Esophagus mucosa (tissue), 1 donor: ENCODE results near the gene S1PR3. TPM values are rescaled to one million over a fixed set of nuclear protein-coding genes. Genes with fewer than 3 reads are reported as not detected.
"Not testable (repeated sequence)": the region's sequence is repeated elsewhere in the genome, so short reads cannot be mapped to it uniquely, and the experiment has no call there.

Source experiments
- ATAC-seq: fragments of 200-7000 bp; cut with Tn5 transposase; one replicate; pipeline ENCODE4 v1.9.1; 2020
- total RNA-seq: library from RNA; stranded (reverse); gene quantifications from one replicate; pipeline ENCODE4 v1.2.4, GENCODE V29; 2023
- donor health status: DM: yes; HTN: yes; CAD: no.

S1PR3 gene
- 2.2 TPM for total RNA-seq

DNA sequence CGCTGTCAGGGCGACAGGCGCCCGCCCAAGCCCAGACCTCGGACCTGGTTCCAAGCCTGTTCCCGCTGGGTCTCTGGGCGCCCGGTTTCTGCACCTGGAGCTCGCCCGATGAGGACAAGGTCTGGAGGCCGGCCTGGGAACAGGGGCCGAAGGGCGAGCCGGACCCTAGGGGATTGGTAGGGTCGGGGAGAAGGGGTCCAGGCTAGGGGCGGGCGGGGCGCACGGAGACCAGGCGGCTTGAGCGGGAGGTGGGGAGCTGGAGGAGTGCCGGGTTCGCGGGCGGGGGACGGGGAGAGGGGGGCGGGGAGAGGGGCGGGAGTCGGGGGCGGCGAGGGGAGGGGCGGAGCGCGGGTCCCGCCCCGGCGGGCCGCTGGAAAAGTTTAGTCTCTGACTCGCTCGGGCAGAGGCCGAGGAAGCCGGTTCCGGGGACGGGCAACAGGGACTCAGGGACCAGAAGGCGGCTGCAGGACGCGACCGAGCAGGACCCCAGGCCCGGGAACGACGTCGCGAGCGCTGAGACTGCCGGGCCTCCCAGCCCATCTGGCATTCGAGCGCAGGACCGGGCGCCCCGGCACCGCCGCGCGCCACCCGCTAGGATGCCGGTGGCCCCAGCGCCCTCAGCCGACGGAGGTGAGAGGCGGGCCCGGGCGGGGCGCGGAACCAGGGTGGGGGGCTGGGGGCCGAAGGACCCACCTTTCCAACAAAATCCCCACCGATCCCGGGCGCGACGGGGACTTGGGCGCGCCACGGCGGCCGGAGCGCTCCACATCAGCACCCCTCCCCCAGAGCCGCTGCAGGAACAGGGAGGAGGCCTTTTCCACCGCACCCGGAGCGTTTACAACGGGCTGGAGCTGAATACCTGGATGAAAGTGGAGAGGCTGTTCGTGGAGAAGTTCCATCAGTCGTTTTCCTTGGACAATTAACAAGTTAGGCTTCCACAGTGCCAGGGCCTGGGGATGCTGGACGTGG is at the start of gene S1PR3:
TSS of gene S1PR3 (plus strand) at position 403 of the 969 bp plus-strand sequence. CDS start 9,733 bp downstream, outside the sequence.
- ATAC-seq, result peak; percentile 49

- ATAC-seq, result not testable (repeated sequence)
These were observed 49.7 kb upstream of the S1PR3 start for GRCh38 chr9:88941586-88941985.

DNA sequence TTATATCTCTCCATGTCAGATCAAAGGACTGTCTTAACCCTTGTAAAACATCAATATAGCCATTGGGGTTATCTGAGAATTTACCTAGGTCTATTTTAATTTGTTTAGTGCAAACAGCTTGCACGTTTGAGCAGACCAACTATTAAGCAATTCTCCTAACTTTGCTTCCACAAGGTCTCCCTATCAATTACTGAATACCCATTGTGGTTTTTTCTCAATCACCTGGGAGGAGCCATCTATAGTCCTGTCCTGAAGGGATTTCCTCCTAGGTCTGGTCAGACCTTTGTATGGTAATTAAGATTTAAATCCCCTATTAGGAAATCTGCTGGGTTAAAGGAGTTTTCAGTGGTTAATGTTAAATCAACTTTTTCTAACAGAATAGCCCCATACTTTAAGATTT is 48.9 kb upstream of the S1PR3 start:
- ATAC-seq, result no peak

DNA sequence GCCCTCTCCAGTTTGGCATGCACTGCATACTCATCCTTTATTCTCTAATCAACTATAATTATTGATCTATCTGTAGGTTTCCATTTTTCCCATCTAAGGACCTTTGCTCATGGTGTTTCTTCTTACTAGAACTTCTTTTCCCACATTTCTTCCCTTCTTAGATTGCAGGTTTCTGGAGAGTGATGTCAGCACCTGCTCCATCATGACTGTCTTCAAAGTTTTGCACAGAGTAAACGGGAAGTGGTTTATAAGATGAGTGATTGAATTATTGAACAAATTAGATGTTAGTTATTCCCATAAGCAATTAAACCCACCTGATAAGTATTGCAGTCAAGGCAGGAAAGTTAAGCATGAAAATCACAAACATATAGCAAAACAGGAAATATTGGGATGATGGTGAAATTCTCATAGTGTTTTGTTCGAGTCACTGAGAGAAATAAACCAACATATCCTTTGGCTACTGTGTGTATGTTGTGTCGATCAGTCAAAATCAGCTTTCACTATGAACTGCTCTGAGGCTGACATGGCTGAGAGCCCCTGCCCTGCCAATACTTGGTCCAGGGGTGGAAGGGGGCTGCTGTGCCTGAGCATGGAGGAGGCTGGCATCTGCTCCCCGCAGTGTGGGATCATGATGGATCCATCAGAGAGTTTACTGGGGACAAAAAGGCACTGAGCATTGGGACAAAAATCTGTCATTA is 45.5 kb upstream of the S1PR3 start:
- ATAC-seq, result no peak

DNA sequence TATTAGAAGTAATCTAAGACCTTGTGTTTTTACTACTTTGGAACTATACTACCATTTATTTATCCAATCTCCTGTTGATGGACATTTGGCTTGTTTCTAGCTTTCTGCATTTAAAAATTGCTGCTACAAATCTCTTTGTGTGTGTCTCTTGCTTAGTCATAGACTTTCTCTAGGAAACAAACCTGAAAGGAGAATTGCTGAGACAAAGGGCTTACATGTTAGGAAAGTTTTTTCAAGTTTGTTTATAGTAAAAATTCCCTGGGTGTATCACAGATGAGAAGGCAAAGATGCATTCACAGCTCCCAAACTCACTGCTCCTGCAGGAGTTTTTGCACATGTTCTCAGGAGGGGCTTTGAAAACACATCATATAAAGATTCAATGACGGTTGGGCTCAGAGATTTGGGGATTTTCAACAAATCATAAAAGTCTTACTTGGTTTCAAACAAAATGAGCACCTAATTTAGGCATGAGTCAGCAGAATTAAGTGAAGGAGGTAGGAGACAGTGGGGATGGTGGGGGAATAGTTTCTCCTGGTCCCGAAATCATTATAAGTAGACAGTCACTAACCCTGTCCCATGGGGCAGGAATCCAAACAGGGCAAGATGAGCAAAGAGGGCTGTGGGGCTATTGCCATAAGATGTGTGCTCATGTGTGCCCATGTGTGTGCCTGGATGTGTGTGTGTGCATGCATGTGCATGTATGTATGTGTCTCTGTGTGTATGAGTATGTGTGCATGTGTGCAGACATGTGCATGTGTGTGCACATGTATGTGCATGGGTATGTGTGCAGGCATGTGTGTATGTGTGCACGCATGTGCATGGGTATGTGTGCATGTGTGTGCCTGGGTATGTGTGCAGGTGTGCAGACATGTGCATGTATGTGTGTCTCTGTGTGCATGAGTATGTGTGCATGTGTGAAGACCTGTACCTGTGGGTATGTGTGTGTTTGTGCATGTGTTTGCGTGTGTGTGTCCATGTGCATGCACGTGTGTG is 43.4 kb upstream of the S1PR3 start:
- no peak for ATAC-seq

- no peak for ATAC-seq
These were observed 41.8 kb upstream of the S1PR3 start for GRCh38 chr9:88949425-88949824.

GRCh38 chr9:88949961-88950340 is 41.3 kb upstream of the S1PR3 start:
- peak; percentile 81 for ATAC-seq

DNA sequence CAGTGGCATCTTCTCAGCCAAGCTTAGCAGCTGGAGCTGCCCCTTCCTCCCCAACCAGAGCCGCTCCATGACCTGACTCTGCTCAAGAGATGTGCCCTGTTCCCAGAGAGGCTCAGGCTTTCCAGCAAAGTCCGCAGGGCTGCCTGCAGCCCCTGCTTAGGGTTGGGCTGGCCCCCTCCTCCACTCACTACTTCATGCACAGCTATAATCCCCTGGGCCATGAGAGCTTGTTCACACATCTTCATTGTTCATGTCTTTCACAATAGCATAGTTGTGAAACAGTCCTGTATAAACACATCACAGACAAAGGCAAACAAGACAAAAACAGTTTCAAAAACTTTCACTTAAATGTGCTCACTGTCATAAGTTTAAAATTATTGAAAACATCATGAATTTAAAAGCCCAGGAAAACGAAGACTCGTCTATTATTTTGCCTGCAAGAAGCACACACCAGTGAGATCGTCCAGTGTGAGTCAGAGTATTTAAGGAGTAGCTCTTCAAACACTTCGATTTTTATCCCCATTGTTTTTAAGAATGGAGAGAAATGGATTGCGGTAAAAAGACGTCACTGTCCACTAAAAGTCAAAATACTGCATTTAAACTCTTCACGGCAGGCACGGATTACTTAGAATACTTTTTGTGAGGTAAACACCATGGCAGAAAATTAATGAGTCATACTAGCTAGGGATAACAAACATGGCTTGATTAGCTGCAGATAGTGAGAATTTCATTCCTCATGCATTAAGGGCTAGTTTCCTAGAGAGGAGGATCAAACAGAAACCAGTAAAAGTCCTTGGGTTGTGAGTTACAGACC is 40.7 kb upstream of the S1PR3 start:
- ATAC-seq, result peak; percentile 84

- no peak for ATAC-seq
These were observed 40.1 kb upstream of the S1PR3 start for GRCh38 chr9:88951155-88951542.

DNA sequence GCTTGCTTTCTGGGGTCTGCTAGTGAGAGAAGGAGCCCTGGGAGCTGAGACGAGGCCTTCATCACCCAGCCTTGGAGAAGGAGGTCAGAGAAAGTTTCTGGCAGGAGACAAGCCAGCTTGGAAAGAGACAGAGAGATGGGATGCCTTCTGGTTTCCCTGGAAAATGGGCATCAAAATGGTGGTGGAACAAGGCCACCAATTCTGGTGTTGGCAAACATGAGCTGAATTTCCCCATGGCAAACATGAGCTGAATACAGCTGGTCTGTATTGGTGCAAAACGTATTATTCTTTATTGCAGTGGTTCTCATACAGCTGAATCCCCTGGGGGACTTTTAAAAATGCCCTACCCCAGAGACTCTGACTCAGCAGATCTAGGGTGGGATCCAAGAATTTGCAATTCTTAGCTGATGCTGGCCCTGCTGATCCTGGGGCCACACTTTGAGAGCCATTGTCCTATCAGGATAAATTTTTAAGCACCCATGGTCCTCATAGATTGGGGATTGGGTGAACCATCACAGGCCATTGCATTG is 39.1 kb upstream of the S1PR3 start:
- no peak for ATAC-seq

DNA sequence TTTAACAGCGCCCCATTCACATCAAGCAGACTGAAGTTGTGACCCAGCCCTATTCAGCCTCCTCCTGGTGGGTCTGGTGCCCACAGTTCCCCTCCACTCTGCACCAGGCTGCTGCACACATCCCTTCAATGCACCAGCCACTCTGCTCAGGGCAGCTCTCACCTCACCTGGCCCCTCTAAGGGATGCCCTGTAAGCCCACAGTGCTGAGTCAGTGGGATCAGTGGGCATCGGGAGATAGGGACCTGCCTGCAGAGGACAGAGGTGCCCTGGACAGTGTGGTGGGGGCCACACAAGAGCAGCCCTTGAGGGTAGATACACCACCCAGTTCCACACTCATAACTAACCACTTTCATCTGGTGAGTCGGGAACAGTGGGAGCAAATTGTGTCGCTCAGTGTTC is 38.3 kb upstream of the S1PR3 start:
- ATAC-seq, result no peak

DNA sequence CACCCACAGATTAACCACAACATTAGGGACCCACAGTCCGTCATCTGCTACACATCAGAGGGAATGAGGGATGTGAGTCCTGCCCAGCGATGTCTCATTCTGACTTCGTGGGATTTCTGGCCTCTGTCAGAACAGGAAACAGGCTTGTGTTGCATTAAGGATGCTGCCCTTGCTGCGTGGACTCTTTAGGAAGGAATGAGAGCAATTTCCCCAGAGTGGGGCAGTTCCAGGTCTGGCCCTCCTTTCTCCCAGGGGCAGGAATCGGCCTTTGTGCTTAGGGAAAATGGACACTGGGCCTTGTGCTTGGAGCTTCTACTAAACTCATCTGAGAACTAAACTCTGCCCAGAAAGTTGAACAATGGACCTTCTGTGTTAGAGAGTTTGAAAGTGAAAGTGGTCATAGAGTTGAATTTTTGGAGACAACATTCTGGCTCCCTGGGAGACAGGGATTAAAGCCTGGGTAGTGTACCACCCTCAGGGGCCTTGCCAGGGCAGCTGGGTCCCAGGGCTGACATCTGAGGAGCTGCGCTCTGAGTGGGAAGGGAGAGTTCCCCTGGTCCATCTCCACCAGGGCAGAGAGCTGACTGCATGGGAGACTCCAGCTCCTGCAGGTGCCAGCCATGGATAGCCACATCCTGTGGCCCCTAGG is 37.8 kb upstream of the S1PR3 start:
- ATAC-seq, result no peak

GRCh38 chr9:88954066-88954465 is 37.2 kb upstream of the S1PR3 start:
- no peak for ATAC-seq

GRCh38 chr9:88957526-88957925 is 33.7 kb upstream of the S1PR3 start:
- peak; percentile 35 for ATAC-seq

- no peak for ATAC-seq
These were observed 31.4 kb upstream of the S1PR3 start for GRCh38 chr9:88959727-88960469.

DNA sequence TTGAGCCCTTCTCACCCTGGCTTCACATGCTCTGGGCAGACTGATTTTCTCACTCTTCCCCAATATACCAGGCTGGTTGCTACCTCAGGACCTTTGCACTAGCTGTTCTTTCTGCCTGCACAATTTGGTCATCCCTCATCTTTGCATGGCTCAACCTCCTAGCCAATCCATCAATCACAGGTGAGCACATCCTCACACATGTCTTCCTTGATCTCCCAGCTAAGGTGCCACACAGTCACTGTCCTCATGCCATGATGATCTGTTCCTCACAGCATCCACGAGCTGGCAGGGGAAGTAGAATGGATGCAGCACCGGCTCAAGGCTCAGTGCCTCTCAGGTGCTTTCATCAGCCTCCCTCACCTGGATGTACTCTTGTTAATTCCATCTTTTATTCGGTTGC is 30.6 kb upstream of the S1PR3 start:
- no peak for ATAC-seq

- no peak for ATAC-seq
These were observed 25.8 kb upstream of the S1PR3 start for GRCh38 chr9:88965473-88965872.

DNA sequence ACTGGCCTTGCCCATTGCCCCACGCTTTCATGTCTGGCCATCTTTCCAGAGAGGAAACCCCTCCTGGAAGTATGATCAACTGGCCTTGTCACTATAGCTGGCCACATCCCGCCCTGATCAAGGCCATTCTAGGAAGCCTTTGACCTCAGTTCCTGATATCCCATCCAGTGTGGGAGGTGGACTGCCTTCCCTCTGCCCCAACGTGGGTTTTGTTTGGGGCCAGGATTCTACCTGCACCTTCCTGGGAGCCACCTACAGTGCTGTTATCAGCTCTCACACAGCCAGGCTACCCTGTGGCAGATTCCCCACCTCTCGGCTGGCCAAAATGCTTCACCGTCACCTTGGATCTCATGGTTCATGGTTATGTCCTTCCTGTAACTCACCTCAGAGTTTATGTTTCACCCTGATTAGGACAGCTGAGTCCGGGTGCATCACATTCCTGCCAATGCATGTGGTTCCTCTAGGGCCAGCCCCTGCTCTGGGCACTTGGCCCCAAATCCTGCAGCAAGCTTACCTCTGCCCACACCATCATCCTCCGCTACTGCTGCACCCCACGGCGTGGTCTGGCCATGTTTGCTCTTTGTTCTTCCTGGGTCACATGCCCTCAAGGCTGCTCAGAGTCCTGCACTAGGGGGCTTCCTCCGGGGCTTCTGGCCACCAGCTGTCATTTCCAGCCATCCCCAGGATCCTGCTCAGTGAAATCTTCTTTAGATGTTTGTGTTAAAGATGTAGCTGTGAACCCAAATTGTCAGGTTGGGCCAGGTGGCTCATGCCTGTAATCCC is 24.2 kb upstream of the S1PR3 start:
- ATAC-seq, result no peak

DNA sequence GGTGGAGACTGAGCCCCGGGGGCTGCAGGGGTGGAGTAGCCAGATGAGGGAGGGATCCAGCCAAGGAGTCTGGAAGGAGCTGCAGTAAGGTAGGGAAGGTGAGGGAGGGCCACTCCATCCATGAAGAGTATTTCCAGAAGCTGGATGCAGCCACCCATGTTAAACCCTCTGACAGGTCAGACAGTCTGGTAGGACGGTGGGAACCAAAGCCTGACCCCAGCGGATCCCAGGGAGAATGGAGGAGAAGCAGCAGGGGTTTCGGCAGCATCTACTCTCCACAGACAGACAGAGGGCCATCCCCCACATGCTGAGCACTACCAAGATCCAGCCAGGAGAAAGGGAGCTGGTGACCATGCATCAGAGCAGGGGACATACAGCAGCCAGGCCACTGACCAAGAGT is 22.5 kb upstream of the S1PR3 start:
- ATAC-seq, result no peak
